ENCODE data around the gene TMEM144.

The TMEM144 gene

DNA sequence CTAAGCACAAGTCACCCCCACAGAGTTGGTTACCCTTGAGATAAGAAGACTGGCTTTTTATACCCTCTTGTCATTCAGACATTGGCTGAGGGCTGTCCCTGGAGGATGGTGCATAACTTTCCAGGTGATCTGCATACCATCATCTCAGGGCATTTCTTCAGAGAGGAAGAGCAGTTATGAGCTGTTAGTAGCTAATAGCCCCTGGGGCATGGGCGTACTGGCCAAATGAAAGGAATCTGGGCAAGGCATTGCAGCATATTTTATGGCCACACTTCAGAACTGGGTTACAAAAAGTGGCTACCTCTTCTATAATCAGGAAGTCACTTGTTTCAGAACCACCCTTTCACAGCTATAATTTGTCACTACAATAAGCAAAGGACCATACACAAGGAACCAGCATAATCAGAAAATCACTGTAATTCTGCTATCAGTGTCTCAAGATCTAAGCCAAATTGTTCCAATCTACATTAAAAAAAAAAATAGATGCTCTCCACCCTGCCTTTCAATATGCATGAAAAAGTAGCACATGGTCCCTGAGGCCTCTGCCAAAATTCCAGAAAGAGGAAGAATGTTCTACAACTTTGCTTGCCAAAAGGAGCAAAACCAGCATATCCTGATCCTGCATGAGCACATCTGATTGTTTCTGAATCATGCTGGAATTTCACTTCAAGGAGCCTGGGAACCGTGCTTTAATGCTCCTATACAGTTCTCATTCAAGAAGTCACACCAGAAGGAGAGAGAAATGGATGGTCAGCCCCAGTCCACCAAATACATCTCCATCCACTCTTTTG, 92.0 kb downstream of the TMEM144 start:
- no peak for DNase-seq

DNA sequence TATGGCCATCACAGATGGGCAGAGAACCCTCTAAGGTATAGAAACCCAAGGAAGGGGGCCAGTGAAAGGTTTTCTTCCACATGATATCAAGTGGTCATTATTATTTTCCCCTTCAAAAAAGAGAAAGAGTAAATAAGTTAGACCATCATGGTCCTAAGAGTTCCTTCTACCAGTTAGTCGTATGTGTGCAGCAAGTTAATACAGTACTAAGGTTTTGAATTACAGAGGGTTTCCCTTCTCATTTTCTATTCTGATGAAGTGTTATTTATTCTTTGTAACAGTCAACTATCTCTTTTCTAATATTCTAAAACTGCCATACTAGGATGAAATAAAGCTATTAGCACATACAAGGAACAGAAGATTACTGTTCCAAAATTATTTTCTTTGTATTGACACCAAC, 94.4 kb downstream of the TMEM144 start:
- DNase-seq, result no peak
